ENCODE results near the gene CERS2.

DNA sequence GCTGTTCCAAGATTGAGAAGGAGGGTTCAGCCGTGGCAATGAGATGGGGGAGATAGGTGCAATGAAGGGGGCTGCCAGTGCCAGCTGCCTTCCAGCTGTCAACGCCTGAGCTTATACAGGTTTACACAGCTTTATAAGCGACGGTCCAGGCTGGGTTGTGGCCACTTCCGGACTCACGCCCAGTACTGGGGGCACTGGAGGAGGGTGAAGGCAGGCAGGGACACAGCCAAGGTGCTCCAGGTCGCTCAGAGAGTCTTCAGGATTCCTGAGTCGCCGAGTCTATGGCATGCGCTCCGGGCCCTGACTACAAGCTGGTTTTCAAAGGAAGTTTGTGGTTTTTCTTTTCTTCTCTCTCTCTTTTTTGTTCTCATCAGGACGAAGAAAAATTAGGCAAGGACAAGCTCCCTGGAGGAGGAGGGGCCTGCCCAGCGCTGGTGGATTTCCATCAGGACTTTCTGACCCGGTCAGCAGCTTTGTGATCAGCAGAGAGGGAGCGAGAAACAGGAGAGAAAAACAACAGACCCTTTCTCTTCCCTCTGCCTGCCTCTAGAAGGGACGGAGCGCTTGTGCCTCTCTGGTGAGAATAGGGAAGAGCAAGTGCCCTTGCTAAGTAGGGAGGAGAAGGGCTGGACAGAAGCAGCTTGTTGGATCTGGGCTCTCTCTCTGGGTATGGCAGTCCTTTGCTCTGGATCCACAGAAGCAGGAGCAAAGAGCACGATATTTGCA lies 31.9 kb upstream of the CERS2 start, which contains the start of gene MINDY1:
- TF ChIP-seq, protein P1, sequence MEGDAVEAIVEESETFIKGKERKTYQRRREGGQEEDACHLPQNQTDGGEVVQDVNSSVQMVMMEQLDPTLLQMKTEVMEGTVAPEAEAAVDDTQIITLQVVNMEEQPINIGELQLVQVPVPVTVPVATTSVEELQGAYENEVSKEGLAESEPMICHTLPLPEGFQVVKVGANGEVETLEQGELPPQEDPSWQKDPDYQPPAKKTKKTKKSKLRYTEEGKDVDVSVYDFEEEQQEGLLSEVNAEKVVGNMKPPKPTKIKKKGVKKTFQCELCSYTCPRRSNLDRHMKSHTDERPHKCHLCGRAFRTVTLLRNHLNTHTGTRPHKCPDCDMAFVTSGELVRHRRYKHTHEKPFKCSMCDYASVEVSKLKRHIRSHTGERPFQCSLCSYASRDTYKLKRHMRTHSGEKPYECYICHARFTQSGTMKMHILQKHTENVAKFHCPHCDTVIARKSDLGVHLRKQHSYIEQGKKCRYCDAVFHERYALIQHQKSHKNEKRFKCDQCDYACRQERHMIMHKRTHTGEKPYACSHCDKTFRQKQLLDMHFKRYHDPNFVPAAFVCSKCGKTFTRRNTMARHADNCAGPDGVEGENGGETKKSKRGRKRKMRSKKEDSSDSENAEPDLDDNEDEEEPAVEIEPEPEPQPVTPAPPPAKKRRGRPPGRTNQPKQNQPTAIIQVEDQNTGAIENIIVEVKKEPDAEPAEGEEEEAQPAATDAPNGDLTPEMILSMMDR (IDR thresholded peaks at IDR 0.05 in 4 of 5, conservative IDR thresholded peaks at IDR 0.05 in 1 of 5) = peak; percentile 18 to 67 (median 38)
- peak; percentile 64 to 70 for TF ChIP-seq POLR2A (IDR thresholded peaks at IDR 0.05)

Measured in gastrocnemius medialis (tissue), 4 donors.